ENCODE data around the gene WASF3.

The WASF3 gene

DNA sequence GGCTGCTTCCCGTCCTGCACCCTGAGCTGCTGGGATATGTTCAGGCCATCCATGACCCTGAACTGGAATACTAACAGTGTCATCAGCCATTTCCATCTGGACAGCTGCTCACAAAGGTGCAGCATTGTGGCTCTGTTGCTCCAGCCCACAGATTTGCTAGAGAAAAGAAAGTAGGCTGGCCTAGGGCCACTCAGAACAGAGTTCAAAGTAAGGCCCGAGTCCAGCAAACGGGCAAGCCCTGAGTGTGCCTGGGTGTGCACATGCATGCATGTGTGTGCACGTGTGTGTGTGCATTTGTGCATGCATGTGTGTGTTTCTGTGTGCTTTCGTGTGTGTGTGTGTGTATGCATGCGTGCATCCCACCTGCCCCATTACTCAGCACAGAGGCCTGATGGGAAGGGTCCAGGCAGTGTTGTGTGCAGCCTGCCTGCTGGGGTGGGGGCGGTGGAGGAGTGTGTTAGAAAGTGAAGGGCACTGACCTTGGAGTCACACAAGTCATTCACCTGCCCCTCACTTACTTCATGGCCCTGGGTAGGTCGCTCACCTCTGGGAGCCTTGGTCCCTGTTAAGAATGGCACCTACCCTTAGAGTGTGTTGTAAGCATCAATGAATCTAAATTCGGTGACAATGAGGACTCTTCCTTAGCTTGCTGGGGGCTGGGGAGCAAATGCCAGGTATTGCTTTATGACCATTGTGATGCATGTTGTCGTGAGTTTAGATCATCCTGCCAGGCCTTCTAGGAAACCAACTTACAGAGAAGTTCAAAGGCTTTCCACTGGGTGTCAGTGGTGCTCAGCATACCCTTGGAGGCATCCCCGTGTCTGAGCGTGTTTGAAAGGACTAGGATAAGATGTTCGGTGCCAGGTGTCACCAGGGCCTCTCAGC is 149.9 kb downstream of the WASF3 start:
- H4K20me1 ChIP-seq (ENCODE audit: control insufficient read depth, insufficient read depth, low read depth, low read length): no peaks in the 10 kb centered on the region
- no peak overlapping the region for H3K4me2 ChIP-seq (ENCODE audit: low read length)
- H3K9me2 ChIP-seq (replicated peaks; ENCODE audit: control insufficient read depth, low read length): no peaks in the 10 kb centered on the region
- no peak for TF ChIP-seq EZH2phosphoT487 (IDR thresholded peaks at IDR 0.05; ENCODE audit: borderline replicate concordance, low read length)
- TF ChIP-seq, protein P1, sequence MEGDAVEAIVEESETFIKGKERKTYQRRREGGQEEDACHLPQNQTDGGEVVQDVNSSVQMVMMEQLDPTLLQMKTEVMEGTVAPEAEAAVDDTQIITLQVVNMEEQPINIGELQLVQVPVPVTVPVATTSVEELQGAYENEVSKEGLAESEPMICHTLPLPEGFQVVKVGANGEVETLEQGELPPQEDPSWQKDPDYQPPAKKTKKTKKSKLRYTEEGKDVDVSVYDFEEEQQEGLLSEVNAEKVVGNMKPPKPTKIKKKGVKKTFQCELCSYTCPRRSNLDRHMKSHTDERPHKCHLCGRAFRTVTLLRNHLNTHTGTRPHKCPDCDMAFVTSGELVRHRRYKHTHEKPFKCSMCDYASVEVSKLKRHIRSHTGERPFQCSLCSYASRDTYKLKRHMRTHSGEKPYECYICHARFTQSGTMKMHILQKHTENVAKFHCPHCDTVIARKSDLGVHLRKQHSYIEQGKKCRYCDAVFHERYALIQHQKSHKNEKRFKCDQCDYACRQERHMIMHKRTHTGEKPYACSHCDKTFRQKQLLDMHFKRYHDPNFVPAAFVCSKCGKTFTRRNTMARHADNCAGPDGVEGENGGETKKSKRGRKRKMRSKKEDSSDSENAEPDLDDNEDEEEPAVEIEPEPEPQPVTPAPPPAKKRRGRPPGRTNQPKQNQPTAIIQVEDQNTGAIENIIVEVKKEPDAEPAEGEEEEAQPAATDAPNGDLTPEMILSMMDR (IDR thresholded peaks at IDR 0.05; ENCODE audit: low read depth, low read length, poor library complexity, severe bottlenecking): peak; percentile 57
- H3K27ac ChIP-seq (ENCODE audit: low read depth, low read length): no peak overlapping the region
- no peak overlapping the region for H3K4me3 ChIP-seq (ENCODE audit: low read length)
- H3K9me3 ChIP-seq (ENCODE audit: control insufficient read depth, insufficient read depth, low read length): no peaks in the 10 kb centered on the region
- H3K4me1 ChIP-seq (ENCODE audit: control insufficient read depth, low read length): no peaks in the 10 kb centered on the region
- no peaks in the 10 kb centered on the region for H3K36me3 ChIP-seq (ENCODE audit: control insufficient read depth, low read length)
- no peaks in the 10 kb centered on the region for H3K79me2 ChIP-seq (ENCODE audit: control insufficient read depth, low read length)
- H3F3A ChIP-seq (ENCODE audit: control insufficient read depth, insufficient read depth): no peaks in the 10 kb centered on the region
- H3K27me3 ChIP-seq (ENCODE audit: control insufficient read depth, low read length): peaks cover 8% of the 10 kb centered on the region; the same call in 1 of the 2 replicates

DNA sequence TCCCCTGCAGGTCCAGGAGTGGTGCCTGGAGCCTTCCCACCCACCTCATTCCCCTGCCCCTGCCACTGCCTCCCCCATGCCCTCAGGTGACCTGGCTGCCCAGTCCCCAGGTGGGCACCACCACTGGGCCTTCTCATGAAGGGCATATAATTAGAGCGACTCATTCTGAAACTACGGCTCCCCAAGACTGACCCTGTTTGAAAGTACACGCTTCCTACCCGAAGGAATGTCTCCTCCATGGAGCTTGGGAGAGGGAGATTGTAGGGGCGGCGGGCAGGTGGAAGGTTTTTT is 150.5 kb downstream of the WASF3 start:
- H3K4me1 ChIP-seq (ENCODE audit: control insufficient read depth, low read length): no peaks in the 10 kb centered on the region
- H3K4me2 ChIP-seq (ENCODE audit: low read length): no peak overlapping the region
- no peaks in the 10 kb centered on the region for H4K20me1 ChIP-seq (ENCODE audit: control insufficient read depth, insufficient read depth, low read depth, low read length)
- H3K9me3 ChIP-seq (ENCODE audit: control insufficient read depth, insufficient read depth, low read length): no peaks in the 10 kb centered on the region
- no peaks in the 10 kb centered on the region for H3K79me2 ChIP-seq (ENCODE audit: control insufficient read depth, low read length)
- H3F3A ChIP-seq (ENCODE audit: control insufficient read depth, insufficient read depth): no peaks in the 10 kb centered on the region
- peaks cover 6% of the 10 kb centered on the region; the same call in 1 of the 2 replicates for H3K27me3 ChIP-seq (ENCODE audit: control insufficient read depth, low read length)
- no peaks in the 10 kb centered on the region for H3K9me2 ChIP-seq (replicated peaks; ENCODE audit: control insufficient read depth, low read length)
- no peak for TF ChIP-seq EZH2phosphoT487 (IDR thresholded peaks at IDR 0.05; ENCODE audit: borderline replicate concordance, low read length)
- TF ChIP-seq, protein P1 (IDR thresholded peaks at IDR 0.05; ENCODE audit: low read depth, low read length, poor library complexity, severe bottlenecking): no peak
- no peak overlapping the region for H3K4me3 ChIP-seq (ENCODE audit: low read length)
- H3K36me3 ChIP-seq (ENCODE audit: control insufficient read depth, low read length): no peaks in the 10 kb centered on the region
- no peak overlapping the region for H3K27ac ChIP-seq (ENCODE audit: low read depth, low read length)

DNA sequence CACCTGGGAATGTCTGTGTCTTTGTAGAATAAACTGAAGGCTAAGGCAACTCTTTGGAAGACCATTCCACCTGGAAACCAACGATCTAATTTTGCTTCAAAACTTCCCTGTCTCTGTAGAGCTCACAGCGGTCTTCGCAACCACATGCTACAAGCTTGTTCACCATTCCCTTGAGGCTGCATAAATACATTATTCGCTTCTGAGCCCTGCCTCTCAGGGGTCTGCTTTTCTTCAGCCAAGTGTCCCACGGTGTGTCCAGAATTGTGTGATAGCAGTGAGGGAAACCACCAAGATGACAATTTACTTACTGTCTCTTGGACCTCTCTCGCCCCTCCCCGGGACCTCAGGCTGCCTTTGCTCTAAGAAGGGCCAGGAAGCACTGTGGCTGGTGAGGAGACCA is 152.0 kb downstream of the WASF3 start:
- Histone ChIP-seq H3K27ac (ENCODE audit: low read depth, low read length) (no peak overlapping the region), H3K4me3 (ENCODE audit: low read length) (no peak overlapping the region), H3K79me2 (ENCODE audit: control insufficient read depth, low read length) (no peaks in the 10 kb centered on the region), H3K36me3 (ENCODE audit: control insufficient read depth, low read length) (no peaks in the 10 kb centered on the region), H3K27me3 (ENCODE audit: control insufficient read depth, low read length) (peaks cover 2% of the 10 kb centered on the region; the same call in 1 of the 2 replicates), H4K20me1 (ENCODE audit: control insufficient read depth, insufficient read depth, low read depth, low read length) (no peaks in the 10 kb centered on the region), H3F3A (ENCODE audit: control insufficient read depth, insufficient read depth) (no peaks in the 10 kb centered on the region), H3K9me3 (ENCODE audit: control insufficient read depth, insufficient read depth, low read length) (no peaks in the 10 kb centered on the region), H3K4me1 (ENCODE audit: control insufficient read depth, low read length) (no peaks in the 10 kb centered on the region), H3K4me2 (ENCODE audit: low read length) (no peak overlapping the region), H3K9me2 (replicated peaks; ENCODE audit: control insufficient read depth, low read length) (no peaks in the 10 kb centered on the region)
- TF ChIP-seq, protein P1 (IDR thresholded peaks at IDR 0.05; ENCODE audit: low read depth, low read length, poor library complexity, severe bottlenecking): no peak
- no peak for TF ChIP-seq EZH2phosphoT487 (IDR thresholded peaks at IDR 0.05; ENCODE audit: borderline replicate concordance, low read length)
